CD4-positive, alpha-beta T cell (primary cell): ENCODE results near the gene CMC1. TPM values are rescaled to one million over a fixed set of nuclear protein-coding genes. Genes with fewer than 3 reads are reported as not detected.

ENCODE experiments used
- ATAC-seq: fragments of 200-7000 bp; cut with Tn5 transposase; one replicate; pipeline ENCODE4 v1.10.0; 2022; ENCODE audit warnings: mild to moderate bottlenecking; ENCODE audit not compliant: poor library complexity
- CTCF ChIA-PET: fragments of 350-600 bp; sonication (Branson Sonifier 250); formaldehyde crosslinking; loops from one replicate; lab custom pipeline; 2021; ENCODE audit warnings: antibody characterized with exemption, inconsistent platforms; lab: Charles Lee
- POLR2A ChIA-PET: fragments of 350-600 bp; sonication (Branson Sonifier 250); formaldehyde crosslinking; loops from one replicate; lab custom pipeline; 2021; ENCODE audit warnings: antibody characterized with exemption, inconsistent platforms; lab: Charles Lee
- DNase-seq, 14 experiments: peaks; one replicate each; pipeline ENCODE4 v3.0.0-alpha.2; 2013 to 2020; ENCODE audit warnings: mixed read lengths in 2 of 14
- H3K27ac ChIP-seq, 2 donors: one replicate each; pipeline versions ENCODE4 v1.5.1 to v1.7.0; 2013; ENCODE audit warnings: low read length in 2 of 2, low read depth in 1 of 2, mild to moderate bottlenecking in 1 of 2
- H3K27me3 ChIP-seq, 2 experiments: 1 replicate in 1 of 2; 2 replicates in 1 of 2; pipeline versions ENCODE4 v1.6.1 to v1.7.0; 2013; ENCODE audit warnings: low read length in 2 of 2, control low read depth in 1 of 2, mild to moderate bottlenecking in 1 of 2, moderate library complexity in 1 of 2; ENCODE audit not compliant: insufficient read depth in 2 of 2, control insufficient read depth in 1 of 2
- H3K36me3 ChIP-seq: one replicate; pipeline ENCODE4 v1.6.1; 2013; ENCODE audit warnings: low read length, control low read depth; ENCODE audit not compliant: insufficient read depth
- H3K4me1 ChIP-seq: one replicate; pipeline ENCODE4 v1.6.1; 2013; ENCODE audit warnings: low read length, control low read depth; ENCODE audit not compliant: insufficient read depth
- H3K4me3 ChIP-seq: one replicate; pipeline ENCODE4 v1.5.1; 2013; ENCODE audit warnings: mild to moderate bottlenecking, low read length, moderate library complexity
- H3K9me3 ChIP-seq, 2 experiments: 1 replicate in 1 of 2; 2 replicates in 1 of 2; pipeline versions ENCODE4 v1.6.1 to v1.7.0; 2013; ENCODE audit warnings: low read length in 2 of 2, mild to moderate bottlenecking in 2 of 2, control low read depth in 1 of 2, moderate library complexity in 1 of 2; ENCODE audit not compliant: control insufficient read depth in 1 of 2, insufficient read depth in 1 of 2
- H3K27ac Mint-ChIP-seq: one replicate; pipeline ENCODE4 v1.8.0; 2020; ENCODE audit warnings: mixed read lengths
- H3K27me3 Mint-ChIP-seq: one replicate; pipeline ENCODE4 v1.8.0; 2021; ENCODE audit warnings: mixed read lengths
- H3K36me3 Mint-ChIP-seq: one replicate; pipeline ENCODE4 v1.8.0; 2021; ENCODE audit warnings: low read depth, mixed read lengths
- H3K4me1 Mint-ChIP-seq: one replicate; pipeline ENCODE4 v1.8.0; 2021; ENCODE audit warnings: low read depth, mixed read lengths
- H3K4me3 Mint-ChIP-seq: one replicate; pipeline ENCODE4 v1.8.0; 2020; ENCODE audit warnings: mild to moderate bottlenecking, mixed read lengths
- H3K9me3 Mint-ChIP-seq: one replicate; pipeline ENCODE4 v1.8.0; 2020; ENCODE audit warnings: mixed read lengths
- intact Hi-C, 2 experiments: fragments of 100-400 bp; cut with DNase I in 1 of 2; cut with micrococcal nuclease in 1 of 2; formaldehyde crosslinking; loops; one replicate each; pipeline versions ENCODE4 v1.15.1 to v1.9.0; 2023 to 2025; cut with DNase I, micrococcal nuclease
- total RNA-seq, 174 experiments: library from RNA in 2 of 174; stranded (reverse) in 2 of 174; gene quantifications; one replicate each; pipeline ENCODE4 v1.2.3 and lab custom pipeline; 2021 to 2026
- TF ChIP-seq, protein P1 (sequence below): fragments of 200-600 bp; IDR thresholded peaks from one replicate; pipeline ENCODE4 v1.8.0; 2022; ENCODE audit warnings: antibody characterized with exemption, mild to moderate bottlenecking

Gene CMC1
- total RNA-seq, 2 experiments from 2014 or later: 5.0 to 6.6 TPM

DNA sequence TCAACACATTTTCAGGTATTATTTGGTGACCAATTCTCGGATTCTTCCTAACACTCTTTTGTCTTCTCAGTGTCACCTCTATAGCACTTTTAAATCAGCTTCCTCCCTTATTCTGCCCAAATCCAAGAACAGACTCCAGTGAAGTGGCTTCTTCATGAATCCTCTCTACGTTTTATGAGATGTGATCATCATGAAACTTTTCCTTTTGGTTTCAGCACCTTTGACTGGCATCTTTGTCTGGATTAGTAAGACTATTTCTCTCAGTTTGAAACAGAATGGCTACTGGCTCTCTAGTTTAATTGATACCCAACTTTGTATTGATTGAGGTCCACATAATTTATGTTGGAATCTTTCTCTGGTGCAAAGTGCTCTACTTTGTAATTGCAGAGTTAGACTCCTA lies 45.6 kb downstream of the CMC1 start:
- Histone ChIP-seq H3K9me3 (no peaks in the 10 kb centered on the region), H3K27me3 (no peaks in the 10 kb centered on the region), H3K36me3 (no peaks in the 10 kb centered on the region), H3K4me1 (no peaks in the 10 kb centered on the region), H3K27ac (no peak overlapping the region), H3K4me3 (no peak overlapping the region)
- Mint-ChIP-seq H3K4me1 (peaks cover 20% of the 10 kb centered on the region), H3K4me3 (no peak overlapping the region), H3K36me3 (peaks cover 10% of the 10 kb centered on the region), H3K9me3 (no peaks in the 10 kb centered on the region), H3K27ac (no peak overlapping the region), H3K27me3 (no peaks in the 10 kb centered on the region)
- intact Hi-C loops: no loop called here
- peak in 1 of 14 experiments; percentile 11 for DNase-seq
- ATAC-seq: no peak
- TF ChIP-seq, protein P1, sequence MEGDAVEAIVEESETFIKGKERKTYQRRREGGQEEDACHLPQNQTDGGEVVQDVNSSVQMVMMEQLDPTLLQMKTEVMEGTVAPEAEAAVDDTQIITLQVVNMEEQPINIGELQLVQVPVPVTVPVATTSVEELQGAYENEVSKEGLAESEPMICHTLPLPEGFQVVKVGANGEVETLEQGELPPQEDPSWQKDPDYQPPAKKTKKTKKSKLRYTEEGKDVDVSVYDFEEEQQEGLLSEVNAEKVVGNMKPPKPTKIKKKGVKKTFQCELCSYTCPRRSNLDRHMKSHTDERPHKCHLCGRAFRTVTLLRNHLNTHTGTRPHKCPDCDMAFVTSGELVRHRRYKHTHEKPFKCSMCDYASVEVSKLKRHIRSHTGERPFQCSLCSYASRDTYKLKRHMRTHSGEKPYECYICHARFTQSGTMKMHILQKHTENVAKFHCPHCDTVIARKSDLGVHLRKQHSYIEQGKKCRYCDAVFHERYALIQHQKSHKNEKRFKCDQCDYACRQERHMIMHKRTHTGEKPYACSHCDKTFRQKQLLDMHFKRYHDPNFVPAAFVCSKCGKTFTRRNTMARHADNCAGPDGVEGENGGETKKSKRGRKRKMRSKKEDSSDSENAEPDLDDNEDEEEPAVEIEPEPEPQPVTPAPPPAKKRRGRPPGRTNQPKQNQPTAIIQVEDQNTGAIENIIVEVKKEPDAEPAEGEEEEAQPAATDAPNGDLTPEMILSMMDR: no peak
- POLR2A ChIA-PET: interaction anchor here (1.3 to 2.1 kb wide), 3 partner anchors 10 to 575 kb away, joined by 4 to 7 read pairs (median 5); partner anchors contain the start of gene EOMES
- CTCF ChIA-PET: interaction anchor here (1.6 kb wide), 1 partner anchor 575 kb away, joined by 6 read pairs; no protein-coding TSS in a partner anchor

DNA sequence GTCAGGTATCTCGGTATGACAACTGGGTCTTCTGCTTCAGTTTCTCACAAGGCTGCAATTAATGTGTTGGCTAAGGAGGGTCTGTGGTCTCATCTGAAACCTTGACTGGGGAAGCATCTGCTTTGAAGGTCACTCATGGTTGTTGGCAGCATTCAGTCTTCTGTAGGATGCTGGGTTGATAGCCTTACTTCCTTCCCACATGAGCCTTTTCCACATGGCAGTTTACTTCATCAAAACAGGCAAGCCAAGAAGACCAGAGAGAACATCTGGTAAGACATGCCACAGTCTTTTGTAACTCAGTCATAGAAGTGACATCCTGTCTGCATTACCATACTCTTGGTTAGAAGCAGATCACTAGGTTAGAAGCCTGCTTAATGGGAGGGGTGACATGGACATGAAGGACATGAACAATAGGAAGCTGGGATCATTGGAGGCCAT lies 49.5 kb downstream of the CMC1 start:
- Histone ChIP-seq H3K27me3 (no peaks in the 10 kb centered on the region), H3K36me3 (no peaks in the 10 kb centered on the region), H3K27ac (no peak overlapping the region), H3K4me1 (no peaks in the 10 kb centered on the region), H3K9me3 (no peaks in the 10 kb centered on the region), H3K4me3 (no peak overlapping the region)
- H3K9me3 Mint-ChIP-seq: no peaks in the 10 kb centered on the region
- ChIA-PET CTCF (no interaction called here), POLR2A (no interaction called here)
- TF ChIP-seq, protein P1: no peak
- H3K36me3 Mint-ChIP-seq: peaks cover 18% of the 10 kb centered on the region
- peak in 1 of 14 experiments; percentile 37 for DNase-seq
- ATAC-seq: no peak
- H3K27ac Mint-ChIP-seq: no peak overlapping the region
- no peaks in the 10 kb centered on the region for H3K27me3 Mint-ChIP-seq
- intact Hi-C loops: no loop called here
- no peak overlapping the region for H3K4me3 Mint-ChIP-seq
- peaks cover 33% of the 10 kb centered on the region for H3K4me1 Mint-ChIP-seq

DNA sequence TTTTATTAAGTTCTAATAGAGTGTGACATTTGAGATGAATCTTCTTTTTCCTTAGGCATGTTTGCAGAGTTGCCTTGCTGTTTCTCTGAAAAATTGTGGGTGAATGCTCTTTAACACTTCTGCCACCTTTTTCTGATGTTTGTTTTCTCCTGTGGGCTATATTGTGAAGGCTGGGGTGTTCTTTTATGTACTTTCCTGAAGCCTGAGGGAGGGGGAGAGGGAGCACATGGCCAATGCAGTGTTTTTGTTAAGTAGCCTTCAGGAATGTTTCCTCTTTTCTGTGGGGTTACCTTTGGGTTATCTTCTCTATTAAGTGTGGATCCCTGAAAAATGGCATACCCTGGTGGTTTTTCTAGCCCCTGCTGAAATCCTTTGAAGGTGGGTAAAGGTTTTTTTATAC lies 50.2 kb downstream of the CMC1 start:
- TF ChIP-seq, protein P1: no peak
- ATAC-seq (no peak), DNase-seq (peak in 1 of 14 experiments; percentile 20)
- H3K36me3 ChIP-seq: no peaks in the 10 kb centered on the region
- peaks cover 29% of the 10 kb centered on the region for H3K4me1 Mint-ChIP-seq
- no peaks in the 10 kb centered on the region for H3K4me1 ChIP-seq
- no peak overlapping the region for H3K4me3 ChIP-seq
- H3K27me3 ChIP-seq: no peaks in the 10 kb centered on the region
- H3K4me3 Mint-ChIP-seq: no peak overlapping the region
- H3K9me3 ChIP-seq: no peaks in the 10 kb centered on the region
- CTCF ChIA-PET: no interaction called here
- POLR2A ChIA-PET: no interaction called here
- intact Hi-C loops: no loop called here
- H3K9me3 Mint-ChIP-seq: no peaks in the 10 kb centered on the region
- H3K36me3 Mint-ChIP-seq: peaks cover 18% of the 10 kb centered on the region
- no peak overlapping the region for H3K27ac ChIP-seq
- no peaks in the 10 kb centered on the region for H3K27me3 Mint-ChIP-seq
- H3K27ac Mint-ChIP-seq: no peak overlapping the region
